HUDEP-2 (cell line): ENCODE results near the gene KLHL1.
A peak's percentile ranks its signal among the peaks of the same experiment; 100 is the strongest.

Experiments used
- DNase-seq, 76 experiments: peaks; one replicate each; lab custom pipeline; 2025; ENCODE audit not compliant: unreplicated experiment in 76 of 76; lab: John Stamatoyannopoulos, UW

The KLHL1 gene

GRCh38 chr13:69704311-69704710, 403.9 kb downstream of the KLHL1 start:
- no peak for DNase-seq

GRCh38 chr13:69690999-69691398, 417.3 kb downstream of the KLHL1 start:
- DNase-seq = no peak

- DNase-seq = peak in 1 of 76 experiments; percentile 1
Observed at GRCh38 chr13:69683921-69684686, 424.1 kb downstream of the KLHL1 start.

- DNase-seq = no peak
Observed at GRCh38 chr13:69681722-69682121, 426.5 kb downstream of the KLHL1 start.

- DNase-seq = no peak
Observed at GRCh38 chr13:69677343-69677742, 430.9 kb downstream of the KLHL1 start.

- no peak for DNase-seq
Observed at GRCh38 chr13:69676286-69676685, 432.0 kb downstream of the KLHL1 start.

- no peak for DNase-seq
Observed at GRCh38 chr13:69660155-69660554, 448.1 kb downstream of the KLHL1 start.

GRCh38 chr13:69657676-69658075, 450.6 kb downstream of the KLHL1 start:
- DNase-seq = no peak

GRCh38 chr13:69654392-69654791, 453.9 kb downstream of the KLHL1 start:
- no peak for DNase-seq
